HG03108 (cell line): ENCODE data around the gene FOXN4.

Experiments
- ATAC-seq: cut with Tn5 transposase; IDR thresholded peaks from one replicate; pipeline ENCODE4 v1.9.1; 2021; ENCODE audit warnings: moderate library complexity; ENCODE audit not compliant: unreplicated experiment

Gene FOXN4

DNA sequence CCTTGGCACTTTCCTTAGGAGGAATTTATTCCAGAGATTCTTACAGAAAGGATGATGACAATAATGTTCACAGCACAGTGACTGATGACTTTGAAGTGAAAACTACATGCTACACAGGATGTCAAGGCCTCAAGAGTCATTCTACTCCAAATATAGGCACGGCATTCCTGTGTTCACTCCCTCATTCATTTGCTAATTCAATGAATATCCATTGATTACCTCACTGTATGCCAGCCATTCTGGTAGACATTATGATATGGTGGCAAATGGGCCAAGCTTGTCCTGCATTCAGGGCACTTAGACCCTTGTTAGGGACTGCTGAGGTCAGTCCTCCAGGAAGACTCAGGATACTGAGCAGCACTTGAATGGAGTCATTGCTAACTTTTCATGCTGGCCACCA, 48.0 kb downstream of the FOXN4 start:
- no peak for ATAC-seq

DNA sequence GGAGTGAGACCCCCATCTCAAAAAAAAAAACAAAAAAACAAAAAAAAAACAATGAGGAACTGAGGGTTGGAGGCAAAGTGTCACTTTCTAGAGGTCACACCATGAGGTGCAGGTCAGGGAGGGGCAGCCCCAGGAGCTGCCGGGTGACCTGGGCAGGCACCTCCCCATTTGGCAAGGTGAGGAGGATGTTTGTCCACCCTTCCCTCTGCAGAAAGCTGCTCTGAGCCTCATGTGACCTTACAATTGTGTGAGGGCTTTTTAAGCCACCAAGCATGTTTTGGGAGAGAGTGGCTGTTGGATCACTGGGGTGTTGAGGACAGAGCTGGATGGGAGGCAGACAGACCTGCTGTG, 49.6 kb downstream of the FOXN4 start:
- ATAC-seq, result no peak

DNA sequence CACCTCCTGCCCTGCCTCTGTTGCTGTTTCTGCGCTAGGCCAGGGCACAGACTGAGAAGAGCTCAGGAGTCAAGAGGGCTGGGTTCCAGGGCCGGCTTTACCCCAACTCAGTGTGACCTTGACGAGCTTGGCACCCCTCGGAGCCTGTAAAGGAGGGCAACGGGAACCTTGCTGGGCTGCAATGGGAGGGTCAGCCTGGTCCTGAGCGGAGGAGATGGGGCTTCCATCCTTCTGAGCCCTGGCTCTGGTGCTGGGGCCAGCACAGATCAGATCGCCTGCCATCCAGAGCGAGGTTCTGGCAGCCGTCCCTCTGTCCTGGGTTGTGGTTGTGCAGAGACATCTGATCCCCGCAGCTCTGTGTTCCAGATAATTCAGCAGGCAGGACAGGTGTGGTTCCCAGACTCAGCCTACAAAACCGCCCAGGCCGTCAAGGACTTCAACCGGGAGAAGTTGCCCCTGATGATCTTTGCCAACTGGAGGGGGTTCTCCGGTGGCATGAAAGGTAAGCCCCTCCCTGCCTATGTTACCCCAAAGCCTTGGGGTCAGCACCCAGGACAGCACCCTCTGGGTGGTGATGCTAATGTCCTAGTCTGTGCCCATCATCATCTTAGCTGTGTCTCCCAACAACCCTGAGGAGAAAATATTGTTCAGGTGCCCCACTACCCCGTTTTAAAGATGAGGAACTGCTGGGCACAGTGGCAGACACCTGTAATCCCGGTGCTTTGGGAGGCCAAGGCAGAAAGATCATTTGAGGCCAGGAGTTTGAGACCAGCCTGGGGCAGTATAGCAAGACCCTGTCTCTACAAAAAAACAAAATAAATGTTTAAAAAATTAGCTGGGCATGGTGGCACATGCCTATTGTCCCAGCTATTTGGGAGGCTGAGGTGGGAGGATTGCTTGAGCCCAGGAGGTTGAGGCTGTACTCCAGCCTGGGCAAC, 50.2 kb downstream of the FOXN4 start:
- ATAC-seq, result no peak

DNA sequence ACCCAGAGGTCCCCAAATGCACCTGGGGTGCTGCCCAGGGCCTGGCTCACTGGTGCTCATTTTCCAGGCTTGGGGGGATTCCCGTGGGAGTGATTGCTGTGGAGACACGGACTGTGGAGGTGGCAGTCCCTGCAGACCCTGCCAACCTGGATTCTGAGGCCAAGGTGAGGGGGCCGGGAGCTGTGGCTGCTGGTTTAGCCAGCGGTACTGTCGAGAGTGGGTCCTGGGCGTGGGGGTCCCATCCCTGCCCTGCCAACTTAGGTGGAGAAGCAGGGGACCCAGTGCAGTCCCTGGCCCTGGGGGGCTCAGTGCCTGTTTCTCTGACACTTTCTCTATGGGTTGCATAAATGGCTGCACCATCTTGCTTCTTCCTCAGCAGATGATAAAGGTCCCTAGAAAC, 50.9 kb downstream of the FOXN4 start:
- ATAC-seq, result no peak

DNA sequence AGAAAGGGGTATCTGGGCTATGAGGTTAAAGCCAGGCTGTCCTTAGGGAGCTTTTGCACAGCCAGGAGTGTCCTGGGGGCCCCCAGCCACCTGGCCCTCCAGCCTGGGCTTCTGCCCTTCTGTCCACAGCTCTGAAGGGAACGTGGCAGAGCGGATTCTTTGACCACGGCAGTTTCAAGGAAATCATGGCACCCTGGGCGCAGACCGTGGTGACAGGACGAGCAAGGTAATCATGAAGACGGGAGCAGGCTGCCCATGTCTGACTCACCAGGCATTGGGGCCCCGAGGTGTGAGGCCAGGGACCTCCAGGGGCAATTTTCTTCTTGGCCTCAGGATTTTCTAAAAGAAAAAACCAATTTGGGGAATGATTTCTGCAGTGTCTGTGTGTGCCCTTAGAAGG, 53.1 kb downstream of the FOXN4 start:
- no peak for ATAC-seq

DNA sequence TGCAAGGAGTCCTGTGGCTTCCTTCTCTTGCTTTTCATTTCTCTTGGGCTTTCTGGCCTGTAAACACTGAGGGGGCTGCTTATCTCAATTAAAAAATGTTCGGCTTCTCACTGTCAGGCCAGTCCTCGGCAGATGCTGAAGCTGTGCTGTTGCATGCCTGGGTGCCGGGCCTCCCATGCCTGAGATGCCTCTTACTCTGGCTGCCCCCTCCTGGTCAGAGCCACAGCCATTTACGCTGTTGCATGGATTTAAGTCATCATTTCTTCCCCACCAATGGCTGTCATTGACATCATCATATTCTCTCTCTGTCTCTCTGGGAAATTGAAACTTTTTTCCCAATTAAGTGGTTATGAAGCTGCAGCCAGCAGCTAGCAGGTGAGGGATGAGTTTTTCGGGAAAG, 53.7 kb downstream of the FOXN4 start:
- no peak for ATAC-seq

DNA sequence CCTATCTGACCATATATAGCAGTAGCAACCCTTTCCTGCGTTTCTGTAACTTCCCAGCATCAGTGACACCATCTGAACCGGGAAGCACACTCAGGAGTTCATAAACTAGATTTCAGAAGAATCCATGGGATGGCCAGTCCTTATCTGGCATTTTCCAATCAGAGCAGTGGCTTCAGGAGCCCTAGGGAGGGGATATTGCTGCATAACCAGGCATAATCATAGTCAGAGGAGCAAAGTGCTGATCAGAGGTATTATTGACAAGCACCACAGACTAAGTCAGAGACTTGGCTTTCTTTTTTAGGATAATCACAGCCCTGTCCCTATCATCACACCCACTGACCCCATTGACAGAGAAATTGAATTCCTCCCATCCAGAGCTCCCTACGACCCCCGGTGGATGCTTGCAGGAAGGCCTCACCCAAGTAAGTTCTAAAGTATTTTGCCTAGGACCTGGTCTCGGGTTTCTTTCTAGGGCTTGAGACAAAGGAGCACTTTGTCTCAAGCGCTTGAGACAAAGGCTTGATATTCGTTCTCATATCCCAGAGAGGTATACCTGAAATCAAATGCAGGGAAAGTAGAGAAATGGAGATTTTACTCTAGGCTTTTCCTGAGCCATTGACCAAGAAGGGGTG, 55.1 kb downstream of the FOXN4 start:
- no peak for ATAC-seq

DNA sequence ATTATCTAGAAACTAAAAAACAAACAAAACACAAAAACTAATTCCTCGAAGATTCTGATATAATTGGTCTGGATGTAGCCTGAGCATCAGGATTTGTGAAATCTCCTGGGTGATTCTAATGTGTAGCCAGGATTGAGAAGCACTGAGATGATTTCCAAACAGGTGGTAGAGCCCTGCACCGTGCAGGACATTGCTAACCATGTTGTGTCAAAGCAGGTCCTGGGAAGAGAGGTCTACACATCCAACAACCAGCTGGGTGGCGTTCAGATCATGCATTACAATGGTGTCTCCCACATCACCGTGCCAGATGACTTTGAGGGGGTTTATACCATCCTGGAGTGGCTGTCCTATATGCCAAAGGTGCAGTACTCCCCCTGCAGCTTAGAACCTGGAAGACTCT, 56.3 kb downstream of the FOXN4 start:
- ATAC-seq, result no peak

DNA sequence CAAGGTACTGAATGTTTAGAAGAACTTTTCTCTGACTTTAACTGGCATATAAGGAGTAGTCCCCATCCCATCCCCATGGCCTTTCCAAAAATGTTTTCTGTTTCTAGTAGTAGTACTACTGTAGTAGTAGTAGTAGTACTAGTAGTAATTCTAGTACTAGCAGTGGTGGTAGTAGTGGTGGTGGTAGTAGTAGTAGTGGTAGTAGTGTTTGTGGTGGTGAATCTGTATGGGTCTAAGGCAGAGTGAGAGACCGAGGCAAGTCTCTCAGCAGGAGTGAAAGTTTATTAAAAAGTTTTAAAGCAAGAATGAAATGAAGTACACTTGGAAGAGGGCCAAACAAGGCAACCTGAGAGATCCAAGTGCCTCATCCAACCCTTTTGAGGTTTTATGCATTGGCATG, 58.6 kb downstream of the FOXN4 start:
- ATAC-seq, result no peak

DNA sequence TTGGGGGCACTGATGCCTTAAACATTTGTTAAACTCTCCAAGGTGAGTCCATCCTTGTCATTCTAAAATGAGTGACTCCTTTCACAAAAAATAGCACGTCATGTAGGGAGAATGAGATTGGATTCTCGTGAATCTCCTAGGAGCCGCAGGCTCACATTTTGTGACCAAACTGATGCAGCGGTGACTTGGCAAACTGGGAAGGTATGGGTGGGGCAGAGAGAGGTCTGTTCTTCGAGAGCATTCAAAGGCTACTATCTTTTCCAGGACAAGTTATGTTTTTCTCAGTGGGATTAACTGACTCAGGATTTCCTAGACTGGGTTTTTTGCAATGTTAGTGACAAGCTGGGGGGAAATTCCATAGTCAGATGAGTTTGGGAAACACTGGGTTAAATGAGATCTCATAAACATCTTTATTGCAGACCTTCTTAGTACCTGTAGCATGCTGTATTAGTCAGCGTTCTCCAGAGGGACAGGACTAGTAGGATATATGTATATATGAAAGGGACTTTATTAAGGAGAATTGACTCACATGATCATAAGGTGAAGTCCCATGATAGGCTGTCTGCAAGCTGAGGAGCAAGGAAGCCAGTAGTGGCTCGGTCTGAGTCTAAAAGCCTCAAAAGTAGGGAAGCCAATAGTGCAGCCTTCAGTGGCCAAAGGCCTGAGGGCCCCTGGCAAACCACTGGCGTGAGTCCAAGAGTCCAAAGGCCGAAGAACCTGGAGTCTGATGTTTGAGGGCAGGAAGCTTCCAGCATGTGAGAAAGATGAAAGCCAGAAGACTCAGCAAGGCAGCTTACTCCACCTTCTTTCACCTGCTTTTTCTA, 61.0 kb downstream of the FOXN4 start:
- no peak for ATAC-seq

DNA sequence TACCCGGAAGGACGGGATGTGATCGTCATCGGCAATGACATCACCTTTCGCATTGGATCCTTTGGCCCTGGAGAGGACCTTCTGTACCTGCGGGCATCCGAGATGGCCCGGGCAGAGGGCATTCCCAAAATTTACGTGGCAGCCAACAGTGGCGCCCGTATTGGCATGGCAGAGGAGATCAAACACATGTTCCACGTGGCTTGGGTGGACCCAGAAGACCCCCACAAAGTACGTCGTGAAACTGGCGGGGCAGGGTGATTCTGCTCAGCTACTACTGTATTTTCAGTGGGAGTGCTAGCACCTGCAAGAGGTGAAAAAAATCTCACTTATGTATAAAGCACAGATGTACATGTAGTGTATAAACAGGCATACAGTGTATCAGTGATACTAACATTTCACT, 62.9 kb downstream of the FOXN4 start:
- no peak for ATAC-seq

DNA sequence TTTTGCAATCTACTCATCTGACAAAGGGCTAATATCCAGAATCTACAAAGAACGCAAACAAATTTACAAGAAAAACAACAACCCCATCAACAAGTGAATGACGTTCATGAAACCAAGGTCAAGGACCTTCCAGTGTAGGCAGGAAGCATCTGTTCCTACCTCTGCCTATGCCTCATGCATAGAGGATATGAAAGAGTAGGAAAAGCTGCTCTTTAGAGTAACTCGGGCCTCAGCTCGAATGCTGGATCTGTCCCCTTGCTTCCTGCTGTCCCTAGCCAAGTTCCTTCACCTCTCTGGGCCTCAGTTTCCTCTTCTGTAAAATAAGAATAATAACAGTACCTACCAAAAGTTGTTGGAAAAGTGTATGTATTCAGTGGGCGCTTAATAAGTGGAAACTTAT, 65.0 kb downstream of the FOXN4 start:
- no peak for ATAC-seq

DNA sequence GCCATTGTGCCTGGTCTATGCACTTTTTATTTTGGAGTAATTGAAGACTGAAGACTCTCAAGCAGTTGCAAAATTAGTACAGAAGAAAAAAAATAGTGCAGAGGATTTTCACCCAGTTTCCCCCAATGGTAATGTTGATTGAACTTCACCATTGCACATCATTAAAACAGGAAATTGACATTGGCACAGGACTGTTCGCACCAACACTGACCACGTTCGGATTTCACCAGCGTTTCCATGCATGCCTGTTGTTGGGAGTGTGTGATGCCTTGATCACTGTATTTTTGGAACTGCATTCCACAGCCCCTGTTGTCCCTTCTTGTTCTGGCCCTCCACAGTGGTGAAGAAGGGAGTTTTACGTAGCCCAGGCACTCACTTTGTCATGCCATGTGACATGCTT, 67.1 kb downstream of the FOXN4 start:
- ATAC-seq, result no peak

DNA sequence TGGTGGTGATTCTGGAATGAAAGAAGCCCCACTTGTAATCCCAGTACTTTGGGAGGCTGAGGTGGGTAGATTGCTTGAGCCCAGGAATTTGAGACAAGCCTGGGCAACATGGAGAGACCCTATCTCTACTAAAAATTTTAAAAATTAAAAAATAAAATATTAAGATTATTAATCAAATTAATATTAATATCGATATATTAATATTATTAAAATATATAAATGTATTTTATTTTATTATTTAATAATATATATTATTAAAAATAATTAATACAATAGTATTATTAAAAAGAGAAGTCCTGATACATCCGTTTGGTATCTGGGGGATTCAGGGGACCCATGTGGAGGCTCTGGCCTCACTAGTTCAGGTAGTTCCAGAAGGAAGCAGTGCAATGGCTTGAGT, 68.7 kb downstream of the FOXN4 start:
- ATAC-seq, result no peak

DNA sequence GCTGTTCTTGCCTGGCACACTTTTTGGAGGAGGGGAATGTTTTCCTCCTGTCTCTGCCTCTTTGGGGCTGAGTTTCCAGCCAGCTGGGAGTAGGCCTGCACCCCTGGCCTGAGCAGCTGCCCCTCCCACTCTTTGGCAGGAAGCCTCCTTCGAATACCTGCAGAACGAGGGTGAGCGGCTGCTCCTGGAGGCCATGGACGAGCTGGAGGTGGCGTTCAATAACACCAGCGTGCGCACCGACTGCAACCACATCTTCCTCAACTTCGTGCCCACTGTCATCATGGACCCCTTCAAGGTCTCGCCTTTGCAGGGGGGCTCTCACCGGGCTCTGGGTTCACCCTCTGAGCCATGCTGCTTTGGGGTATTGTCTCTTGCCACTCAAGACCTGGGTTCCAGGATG, 69.4 kb downstream of the FOXN4 start:
- no peak for ATAC-seq

DNA sequence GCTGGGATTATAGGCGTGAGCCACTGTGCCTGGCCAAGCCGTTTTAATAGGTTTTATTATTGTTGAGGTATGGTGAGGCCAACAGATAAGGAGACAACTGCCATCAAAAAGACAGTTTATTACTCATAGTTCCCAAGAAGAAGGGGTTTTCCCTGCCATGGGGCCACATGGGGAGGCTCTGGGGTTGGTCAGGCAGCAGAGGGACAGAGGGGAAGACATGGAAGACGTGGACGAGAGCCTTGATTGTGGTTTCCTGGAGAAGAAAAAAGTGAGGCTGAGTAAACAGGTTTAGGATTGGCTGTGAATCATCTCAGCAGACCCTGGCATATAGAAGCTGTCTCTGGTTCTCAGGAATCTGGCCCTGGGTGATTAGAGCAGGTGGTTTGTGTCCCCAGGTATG, 69.9 kb downstream of the FOXN4 start:
- no peak for ATAC-seq

DNA sequence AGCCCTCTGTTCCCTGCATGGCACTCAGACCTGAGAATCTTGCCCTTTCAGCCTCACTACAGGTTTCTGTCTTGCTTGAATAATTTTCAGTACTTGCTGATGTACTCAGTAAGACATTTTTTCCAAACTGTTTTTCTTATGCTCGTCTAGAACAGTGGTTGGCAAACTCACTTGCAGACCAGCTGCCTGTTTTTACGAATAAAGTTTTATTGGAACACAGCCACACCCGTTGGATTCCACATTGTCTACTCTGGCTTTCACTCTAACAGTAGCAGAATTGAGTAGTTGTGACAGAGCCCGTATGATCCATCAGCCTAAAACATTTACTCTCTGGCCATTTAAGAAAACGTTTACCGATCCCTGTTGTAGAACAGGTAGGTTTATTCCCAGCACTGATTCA, 72.8 kb downstream of the FOXN4 start:
- ATAC-seq, result no peak

DNA sequence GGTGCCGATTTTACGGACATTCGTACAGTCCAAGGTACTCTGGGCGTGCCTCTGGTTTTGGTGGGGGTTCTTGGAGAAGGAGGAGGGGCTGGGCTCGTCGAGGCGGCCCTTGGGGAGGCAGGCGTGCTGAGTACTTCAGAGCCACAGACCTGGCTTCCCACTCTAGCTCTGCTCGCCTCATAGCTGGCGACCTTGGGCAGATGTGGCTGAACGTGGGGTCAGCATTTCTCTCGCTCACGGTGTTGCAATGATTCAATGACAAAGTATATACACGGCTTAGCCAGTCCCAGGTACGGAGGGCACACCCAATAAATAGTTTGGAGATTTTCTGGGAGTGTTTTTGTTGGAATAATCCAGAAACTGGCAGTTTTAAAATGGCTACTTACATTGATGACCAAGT, 75.1 kb downstream of the FOXN4 start:
- ATAC-seq, result no peak

DNA sequence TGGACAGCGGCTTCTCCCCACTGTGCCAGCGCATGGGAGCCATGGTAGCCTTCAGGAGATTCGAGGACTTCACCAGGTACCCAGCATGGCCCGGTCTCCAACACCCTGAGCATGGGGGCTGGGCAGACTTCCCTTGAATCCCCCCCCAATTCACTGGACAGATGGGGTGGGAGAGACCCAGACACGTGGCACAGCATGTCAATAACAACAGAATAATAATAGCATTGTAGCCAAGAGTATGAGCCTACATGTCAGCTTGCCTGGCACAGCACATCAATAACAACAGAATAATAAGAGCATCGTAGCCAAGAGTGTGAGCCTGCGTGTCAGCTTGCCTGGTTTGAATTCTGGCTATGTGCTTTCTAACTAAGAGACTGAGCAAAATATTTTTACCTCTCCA, 76.4 kb downstream of the FOXN4 start:
- no peak for ATAC-seq

DNA sequence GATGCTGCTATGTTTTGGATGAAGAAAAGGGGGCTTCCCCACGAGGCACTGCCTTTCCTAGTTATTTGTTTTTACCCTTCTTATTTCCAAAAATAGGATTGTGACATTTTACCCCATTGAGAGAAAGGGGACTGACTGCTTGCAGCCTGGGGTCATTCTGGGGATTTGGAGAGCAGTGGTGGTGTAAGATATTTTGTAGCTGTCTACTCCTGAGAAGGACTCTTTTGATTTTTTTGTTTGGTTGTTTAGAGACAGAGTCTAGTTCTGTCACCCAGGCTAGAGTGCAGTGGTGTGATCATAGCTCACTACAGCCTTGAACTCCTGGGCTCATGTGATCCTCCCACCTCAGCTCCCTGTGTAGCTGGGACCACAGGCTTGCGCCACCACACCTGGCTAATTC, 78.9 kb downstream of the FOXN4 start:
- ATAC-seq, result no peak

DNA sequence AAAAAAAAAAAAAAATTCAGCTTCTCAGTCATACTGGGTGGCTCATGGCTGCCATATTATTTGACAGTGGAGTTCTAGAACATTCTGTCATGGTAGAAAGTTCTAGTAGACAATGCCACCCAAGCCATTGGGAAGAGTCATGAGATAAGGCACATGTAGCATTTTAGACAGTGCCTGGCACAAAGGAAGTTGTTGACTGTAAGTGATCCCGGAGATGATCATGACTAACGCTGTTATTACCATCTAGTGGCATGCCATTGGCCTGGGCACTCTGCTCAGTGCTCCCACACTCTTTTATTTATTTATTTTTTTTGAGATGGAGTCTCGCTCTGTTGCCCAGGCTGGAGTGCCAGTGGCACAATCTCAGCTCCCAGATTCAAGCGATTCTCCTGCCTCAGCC, 80.4 kb downstream of the FOXN4 start:
- ATAC-seq, result no peak
